Astrocyte of the cerebellum (primary cell): ENCODE data around the gene SERPINI2.

Experiments used
- DNase-seq: peaks from one replicate; pipeline ENCODE4 v3.0.0-alpha.2; 2011; ENCODE audit warnings: low read depth
- H3K4me3 ChIP-seq: 2 replicates; pipeline ENCODE4 v1.5.1; 2011; ENCODE audit warnings: mild to moderate bottlenecking, low read depth, low read length, moderate library complexity
- CTCF ChIP-seq: IDR thresholded peaks from 2 replicates; pipeline ENCODE4 v1.5.1; 2012; ENCODE audit warnings: low read length, low read depth, moderate library complexity, mild to moderate bottlenecking; ENCODE audit errors: missing control alignments
- in situ Hi-C: cut with HindIII; loops from 2 replicates; pipeline ENCODE4 v1.10.0; 2017; ENCODE audit warnings: low sequenced_read_pairs

Gene SERPINI2

GRCh38 chr3:167473863-167474262, at the start of gene SERPINI2:
Gene SERPINI2, minus strand, starts transcription at chr3:167474042. Its CDS starts 2,208 bp downstream, at chr3:167471834.
- DNase-seq, result no peak
- TF ChIP-seq CTCF, result no peak
- no peak within 1 kb of the TSS for H3K4me3 ChIP-seq
- in situ Hi-C loops, result no loop called here

DNA sequence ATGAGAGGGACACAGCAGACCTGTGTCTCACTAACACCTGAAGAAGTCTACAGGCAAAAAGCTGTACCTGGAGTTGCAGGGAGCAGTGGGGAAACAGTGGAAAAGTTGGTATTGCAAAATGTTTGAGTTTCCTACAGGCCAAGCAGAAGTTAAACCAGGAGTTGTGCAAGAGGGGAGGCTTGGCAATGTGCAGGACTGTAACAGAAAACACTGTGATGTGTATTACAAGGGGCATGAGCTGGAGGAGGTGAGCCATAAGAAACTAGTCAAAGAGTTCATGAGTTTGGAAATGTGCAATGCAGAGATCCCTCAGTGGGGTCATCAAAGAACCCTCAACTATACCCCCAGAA, 47.1 kb upstream of the SERPINI2 start:
- TF ChIP-seq CTCF, result no peak
- no peak overlapping the region for H3K4me3 ChIP-seq
- DNase-seq, result no peak
- in situ Hi-C loops, result no loop called here

DNA sequence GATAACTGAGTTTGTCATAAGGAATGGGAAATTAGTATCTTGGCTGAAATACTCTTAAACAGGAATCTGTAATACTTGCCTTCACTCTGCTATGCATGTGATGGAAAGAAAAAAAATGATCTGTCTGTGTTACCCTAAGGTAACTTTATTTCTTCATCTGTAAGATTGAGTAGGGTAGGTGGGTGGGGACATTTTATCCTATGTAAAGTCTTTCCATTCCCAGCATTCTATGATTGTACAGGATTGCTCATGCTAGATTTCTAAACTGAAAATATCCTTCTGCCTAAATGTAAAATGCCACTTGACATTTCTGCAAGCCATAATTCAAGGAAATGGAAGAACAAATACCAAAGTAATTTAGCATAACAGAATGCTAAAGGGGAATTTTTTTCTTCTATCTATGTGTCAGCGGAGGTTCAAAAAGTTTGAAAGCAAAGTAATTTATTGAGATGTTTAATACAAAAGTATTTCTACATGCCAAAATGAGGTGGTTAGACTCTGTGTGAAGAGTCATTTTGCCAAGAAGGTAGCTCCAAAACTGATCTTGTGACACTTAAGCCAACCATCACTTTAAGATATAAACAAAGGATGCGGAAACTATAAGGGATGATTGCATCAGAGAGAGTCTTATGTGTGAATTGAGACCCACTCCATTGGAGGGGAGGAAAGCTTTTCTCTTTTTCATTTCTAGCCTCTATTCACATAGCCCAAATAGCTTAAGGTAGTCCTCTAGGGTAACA, 46.6 kb upstream of the SERPINI2 start:
- H3K4me3 ChIP-seq, result no peak overlapping the region
- DNase-seq, result no peak
- in situ Hi-C loops, result no loop called here
- no peak for TF ChIP-seq CTCF

DNA sequence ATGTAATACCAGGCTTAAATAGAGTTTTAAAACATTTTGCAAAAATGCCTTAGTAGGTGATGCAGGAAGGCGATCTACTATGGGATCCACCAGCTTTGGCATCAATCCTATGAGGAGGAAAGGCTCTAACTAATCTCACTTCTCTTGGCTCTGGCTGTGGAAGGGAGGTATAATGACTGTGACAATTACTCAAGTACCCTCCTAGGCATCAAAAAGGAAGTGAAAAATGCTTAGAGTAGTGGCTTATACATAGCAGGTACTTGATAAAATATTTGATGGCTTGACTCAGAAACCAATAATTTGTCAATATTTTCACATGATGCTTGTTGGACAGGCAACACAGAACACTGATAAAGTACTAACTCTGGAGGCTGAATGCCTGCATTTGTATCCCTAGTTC, 34.1 kb upstream of the SERPINI2 start:
- in situ Hi-C loops, result no loop called here
- no peak for TF ChIP-seq CTCF
- H3K4me3 ChIP-seq, result no peak overlapping the region
- no peak for DNase-seq

DNA sequence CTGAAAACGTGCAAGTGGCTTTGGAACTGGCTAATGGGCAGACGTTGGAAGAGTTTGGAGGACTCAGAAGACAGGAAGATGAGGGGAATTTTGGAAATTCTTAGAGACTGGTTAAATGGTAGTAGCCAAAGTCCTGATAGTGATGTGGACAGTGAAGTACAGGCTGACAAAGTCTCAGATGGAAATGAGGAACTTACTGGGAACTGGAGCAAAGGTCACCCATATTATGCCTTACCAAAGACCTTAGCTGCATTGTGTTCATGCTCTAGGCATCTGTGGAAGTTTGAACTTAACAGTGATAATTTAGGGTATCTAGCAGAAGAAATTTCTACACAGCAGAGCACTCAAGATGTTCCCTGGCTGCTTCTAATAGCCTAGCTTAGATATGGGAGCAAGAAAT, 28.6 kb upstream of the SERPINI2 start:
- no peak overlapping the region for H3K4me3 ChIP-seq
- DNase-seq, result no peak
- in situ Hi-C loops, result no loop called here
- TF ChIP-seq CTCF, result no peak

DNA sequence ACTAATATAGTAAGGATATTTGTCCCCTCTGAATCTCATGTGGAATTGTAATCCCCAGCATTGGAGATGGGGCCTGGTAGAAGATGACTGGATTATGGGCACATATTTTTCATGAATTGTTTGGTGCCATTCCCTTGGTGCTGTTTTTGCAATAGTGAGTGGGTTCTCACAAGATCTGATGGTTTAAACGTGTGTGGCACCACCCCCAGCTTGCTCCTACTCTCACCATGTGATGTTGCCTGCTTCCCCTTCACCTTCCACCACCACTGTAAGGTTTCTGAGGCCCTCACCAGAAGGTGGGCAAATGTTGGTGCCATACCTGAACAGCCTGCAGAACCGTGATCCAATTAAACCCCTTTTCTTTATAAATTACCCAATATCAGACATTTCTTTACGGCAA, 28.1 kb upstream of the SERPINI2 start:
- in situ Hi-C loops, result no loop called here

More for the DNA sequence above, 28.1 kb upstream of the SERPINI2 start:
- no peak overlapping the region for H3K4me3 ChIP-seq
- no peak for TF ChIP-seq CTCF
- no peak for DNase-seq
